GM21447 (cell line): ENCODE measurements around the gene SLC10A7.
A peak's percentile ranks its signal among the peaks of the same experiment; 100 is the strongest.
"Not testable (repeated sequence)": the region's sequence is repeated elsewhere in the genome, so short reads cannot be mapped to it uniquely, and the experiment has no call there.

Experiments used
- ATAC-seq: cut with Tn5 transposase; IDR thresholded peaks from one replicate; pipeline ENCODE4 v1.9.1; 2021; ENCODE audit not compliant: unreplicated experiment

The SLC10A7 gene

GRCh38 chr4:146368209-146368608, 153.5 kb downstream of the SLC10A7 start:
- ATAC-seq = no peak

GRCh38 chr4:146367347-146367746, 154.4 kb downstream of the SLC10A7 start:
- no peak for ATAC-seq

GRCh38 chr4:146359771-146360170, 162.0 kb downstream of the SLC10A7 start:
- ATAC-seq = no peak

DNA sequence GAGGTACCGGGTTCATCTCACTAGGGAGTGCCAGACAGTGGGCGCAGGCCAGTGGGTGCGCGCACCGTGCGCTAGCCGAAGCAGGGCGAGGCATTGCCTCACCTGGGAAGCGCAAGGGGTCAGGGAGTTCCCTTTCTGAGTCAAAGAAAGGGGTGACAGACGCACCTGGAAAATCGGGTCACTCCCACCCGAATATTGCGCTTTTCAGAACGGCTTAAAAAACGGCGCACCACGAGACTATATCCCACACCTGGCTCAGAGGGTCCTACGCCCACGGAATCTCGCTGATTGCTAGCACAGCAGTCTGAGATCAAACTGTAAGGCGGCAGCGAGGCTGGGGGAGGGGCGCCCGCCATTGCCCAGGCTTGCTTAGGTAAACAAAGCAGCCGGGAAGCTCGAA, 171.6 kb downstream of the SLC10A7 start:
- ATAC-seq = not testable (repeated sequence)

DNA sequence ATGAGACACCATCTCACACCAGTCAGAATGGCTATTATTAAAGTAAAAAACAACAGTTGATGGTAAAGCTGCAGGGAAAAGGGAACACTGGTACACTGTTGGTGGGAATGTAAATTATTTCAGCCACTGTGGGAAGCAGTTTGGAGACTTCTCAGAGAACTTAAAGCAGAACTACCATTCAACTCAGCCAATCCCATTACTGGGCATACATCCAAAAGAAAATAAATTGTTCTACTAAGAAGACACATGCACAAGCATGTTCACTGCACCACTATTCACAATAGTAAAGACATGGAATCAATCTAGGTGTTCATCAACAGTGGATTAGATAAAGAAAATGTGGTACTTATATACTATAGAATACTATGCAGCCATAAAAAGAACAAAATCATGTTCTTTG, 172.4 kb downstream of the SLC10A7 start:
- ATAC-seq = no peak

DNA sequence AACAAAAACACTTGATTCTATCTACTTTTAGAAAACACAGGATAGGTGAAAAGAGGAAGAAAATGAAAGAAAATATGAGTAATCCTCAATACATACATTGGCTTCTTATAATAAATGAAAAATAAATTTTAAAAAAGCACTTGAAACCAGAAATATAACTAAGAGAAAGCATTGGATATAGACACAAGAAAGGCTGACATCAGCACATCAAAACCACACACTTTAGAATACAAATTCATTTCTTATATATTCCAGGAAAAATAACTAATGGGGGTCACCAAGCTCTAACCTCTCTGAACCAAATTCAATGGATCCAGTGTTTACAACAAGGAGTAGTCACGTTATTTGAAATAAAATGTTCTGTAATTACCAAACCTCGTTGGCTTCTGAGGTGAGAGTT, 173.9 kb downstream of the SLC10A7 start:
- no peak for ATAC-seq

DNA sequence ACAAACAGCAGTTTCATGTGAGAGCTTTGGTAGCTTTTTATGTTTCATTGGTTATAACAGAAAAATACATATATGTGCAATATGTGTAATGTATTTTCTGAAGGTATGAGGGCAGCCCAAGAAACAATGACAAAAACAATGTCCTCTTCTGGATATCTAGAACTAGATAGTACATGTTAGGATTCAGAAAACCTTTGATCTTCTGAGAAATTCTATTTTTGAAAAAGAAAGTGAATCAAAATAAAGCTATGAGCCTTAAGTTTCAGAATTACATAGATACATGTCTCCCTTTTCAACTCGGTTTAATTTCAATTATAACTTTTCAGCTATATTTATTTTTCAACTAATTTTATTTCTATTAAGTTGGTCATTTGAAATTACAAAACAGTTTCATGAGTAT, 175.5 kb downstream of the SLC10A7 start:
- no peak for ATAC-seq

- ATAC-seq = no peak
Measured at GRCh38 chr4:146343776-146344175, 178.0 kb downstream of the SLC10A7 start.

- ATAC-seq = peak; percentile 80
Measured at GRCh38 chr4:146343199-146343598, 178.5 kb downstream of the SLC10A7 start.

- no peak for ATAC-seq
Measured at GRCh38 chr4:146342600-146343192, 179.0 kb downstream of the SLC10A7 start.

DNA sequence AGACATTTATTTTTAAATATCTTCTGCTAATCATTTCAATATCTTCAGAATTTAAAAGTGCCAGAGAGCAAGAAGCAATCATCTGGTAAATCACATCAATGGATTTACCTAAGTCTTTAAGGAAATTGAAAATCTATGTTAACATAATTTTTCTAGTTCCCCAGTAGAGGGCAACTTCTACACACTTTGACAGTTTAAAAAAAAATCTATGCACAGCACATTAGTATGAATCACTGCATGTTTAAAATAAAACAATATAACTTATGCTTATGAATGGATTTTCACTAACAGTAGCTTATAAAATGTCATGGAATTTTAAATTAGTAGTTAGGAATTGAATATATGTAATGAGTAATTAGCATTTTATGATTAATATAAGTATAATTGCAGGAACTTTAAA, 180.9 kb downstream of the SLC10A7 start:
- ATAC-seq = no peak

DNA sequence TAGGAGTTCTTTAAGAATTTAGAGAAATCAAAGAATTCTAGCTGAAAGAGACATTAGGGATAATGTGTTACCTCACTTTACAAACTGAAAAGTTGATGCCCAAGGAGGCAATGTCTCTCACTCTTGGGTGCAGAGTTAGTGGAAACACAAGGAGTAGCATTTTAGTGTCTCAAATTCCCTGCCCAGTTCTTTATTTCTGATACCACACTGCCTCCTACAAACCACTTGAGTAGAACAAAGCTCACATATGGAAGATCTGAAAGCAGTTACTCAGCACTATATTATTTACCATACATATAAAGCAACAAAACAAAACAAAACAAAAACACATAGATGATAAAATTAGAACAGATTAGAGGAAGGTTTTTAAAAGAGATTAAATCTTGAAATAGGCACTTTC, 183.2 kb downstream of the SLC10A7 start:
- ATAC-seq = no peak

DNA sequence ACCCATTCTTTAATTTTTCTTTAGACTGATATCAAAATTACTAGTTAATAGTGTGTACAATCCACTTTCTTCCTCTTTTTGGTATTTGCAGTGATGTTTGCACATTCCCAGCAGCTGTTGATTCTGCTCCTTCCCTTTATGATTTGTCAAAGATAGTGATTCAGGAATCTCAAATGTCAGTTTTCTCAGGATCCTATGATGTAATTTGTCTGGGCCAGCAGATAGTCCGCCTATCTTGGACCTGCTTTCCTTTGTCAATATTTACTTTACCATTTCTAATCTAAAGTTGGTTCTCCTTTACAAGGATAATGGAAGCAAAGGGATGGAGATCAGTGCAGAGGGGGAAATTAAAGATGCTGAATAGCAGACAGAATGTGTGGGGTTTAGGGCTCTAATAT, 185.3 kb downstream of the SLC10A7 start:
- no peak for ATAC-seq

- no peak for ATAC-seq
Measured at GRCh38 chr4:146335763-146336409, 185.9 kb downstream of the SLC10A7 start.

DNA sequence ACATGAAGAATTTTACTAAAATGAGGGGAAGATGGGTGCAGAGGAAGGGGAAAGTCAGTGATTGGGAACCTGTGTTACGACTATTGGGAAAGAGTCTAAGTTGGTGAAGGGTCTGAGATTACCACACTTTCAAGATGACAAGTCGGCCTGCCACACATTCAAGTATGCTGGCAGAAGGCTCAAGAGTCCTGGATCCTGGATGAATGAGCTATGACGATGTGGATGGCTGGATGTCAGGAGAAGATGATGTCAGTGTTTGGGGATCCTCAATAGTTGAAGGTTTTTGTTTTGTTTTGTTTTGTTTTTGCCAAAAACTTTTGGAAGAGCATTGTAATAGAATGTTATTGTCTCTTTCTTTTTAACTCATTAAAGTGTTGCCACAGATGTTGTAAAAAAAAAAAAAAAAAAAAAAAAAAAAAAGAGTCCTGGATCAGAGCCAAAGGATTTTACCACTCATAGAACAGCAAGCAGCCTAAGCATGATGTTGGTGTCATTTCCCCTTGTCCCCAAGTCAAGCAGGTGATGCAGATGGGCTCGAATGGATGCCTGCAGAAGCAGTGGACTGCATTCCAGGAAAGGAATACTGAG, 186.8 kb downstream of the SLC10A7 start:
- no peak for ATAC-seq

DNA sequence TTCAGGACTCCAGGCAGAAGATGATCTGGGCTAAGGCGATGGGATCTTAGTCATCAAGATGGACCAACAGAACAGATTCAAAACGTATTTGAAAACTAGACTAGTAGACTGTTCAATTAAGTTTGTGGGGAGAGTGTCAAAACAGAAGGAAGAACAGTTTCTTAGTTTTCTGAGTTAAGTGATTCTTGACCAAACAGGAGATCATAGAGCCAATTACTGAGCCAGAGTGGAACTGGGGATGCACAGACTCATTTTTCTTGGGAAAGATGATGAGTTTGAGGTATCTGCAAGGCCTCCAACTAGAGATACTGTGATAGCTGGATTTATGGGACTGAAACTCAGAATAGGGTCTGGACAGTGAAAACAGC, 187.9 kb downstream of the SLC10A7 start:
- ATAC-seq = no peak

GRCh38 chr4:146333187-146333894, 188.4 kb downstream of the SLC10A7 start:
- ATAC-seq = peak; percentile 93

- ATAC-seq = no peak
Measured at GRCh38 chr4:146330392-146330791, 191.3 kb downstream of the SLC10A7 start.

GRCh38 chr4:146329050-146329716, 192.6 kb downstream of the SLC10A7 start:
- no peak for ATAC-seq

DNA sequence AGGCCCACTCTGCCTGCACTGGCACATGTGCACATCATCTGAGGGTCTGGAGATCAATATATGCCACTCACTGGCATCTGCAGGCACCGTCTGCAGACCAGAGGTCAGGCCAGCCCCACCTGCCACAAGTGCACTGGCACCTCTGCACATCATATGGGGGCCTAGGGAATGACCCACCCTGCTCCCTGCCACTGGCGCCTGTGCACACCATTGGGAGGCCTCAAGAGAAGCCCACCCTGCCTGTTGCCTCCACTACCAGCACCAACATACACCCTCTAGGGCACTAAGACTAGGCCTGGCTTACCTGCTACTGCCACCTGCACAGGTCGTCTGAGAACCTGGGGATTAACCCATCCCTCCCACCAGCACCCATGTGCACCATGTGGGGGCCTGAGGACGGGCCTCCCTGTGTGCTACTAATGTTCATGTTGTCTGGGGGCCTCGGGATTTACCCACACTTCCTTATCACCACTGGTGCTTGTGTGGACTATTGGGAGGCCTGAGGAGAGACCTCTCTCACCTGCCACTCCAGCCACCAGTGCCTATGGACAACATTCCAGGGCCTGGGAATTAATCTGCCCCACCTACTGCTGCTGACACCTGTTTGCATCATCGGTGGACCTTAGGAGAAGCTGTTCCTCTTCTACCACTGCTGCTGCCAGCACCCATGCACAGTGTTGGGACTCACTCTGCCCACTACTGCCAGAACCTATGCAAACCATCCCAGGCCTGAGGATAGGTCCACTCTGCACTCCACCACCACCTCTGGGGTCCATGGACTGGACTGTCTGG, 193.7 kb downstream of the SLC10A7 start:
- no peak for ATAC-seq

GRCh38 chr4:146318894-146319293, 202.8 kb downstream of the SLC10A7 start:
- no peak for ATAC-seq
